NCI-H1694 treated with DMSO at 0.1 percent for 48 hours (cell line): ENCODE data around the gene ELN.
A peak's percentile ranks its signal among the peaks of the same experiment; 100 is the strongest.

Source experiments
- DNase-seq: peaks from one replicate; lab custom pipeline; 2025; lab: John Stamatoyannopoulos, UW

The ELN gene

GRCh38 chr7:74025146-74025545 is 2.8 kb upstream of the ELN start:
- DNase-seq: no peak

- DNase-seq: no peak
Observed at GRCh38 chr7:74025730-74026129, 2.2 kb upstream of the ELN start.

- DNase-seq: peak; percentile 67
Observed at GRCh38 chr7:74026406-74026902, 1.5 kb upstream of the ELN start.

GRCh38 chr7:74026903-74027682 is 880 bp upstream of the ELN start:
- peak; percentile 67 for DNase-seq

- DNase-seq: no peak
Observed at GRCh38 chr7:74028321-74028838, 407 bp downstream of the ELN start.

GRCh38 chr7:74029089-74029785 is 1.3 kb downstream of the ELN start:
- no peak for DNase-seq

- DNase-seq: no peak
Observed at GRCh38 chr7:74029991-74030415, 2.0 kb downstream of the ELN start.

- DNase-seq: no peak
Observed at GRCh38 chr7:74030861-74031260, 2.9 kb downstream of the ELN start.

GRCh38 chr7:74031403-74032190 is 3.6 kb downstream of the ELN start:
- DNase-seq: no peak

- no peak for DNase-seq
Observed at GRCh38 chr7:74032191-74032490, 4.2 kb downstream of the ELN start.

GRCh38 chr7:74032624-74033371 is 4.8 kb downstream of the ELN start:
- no peak for DNase-seq

GRCh38 chr7:74033372-74034311 is 5.7 kb downstream of the ELN start:
- no peak for DNase-seq

GRCh38 chr7:74037609-74038008 is 9.6 kb downstream of the ELN start:
- DNase-seq: no peak

- no peak for DNase-seq
Observed at GRCh38 chr7:74038194-74038961, 10.4 kb downstream of the ELN start.

- peak; percentile 53 for DNase-seq
Observed at GRCh38 chr7:74039337-74039736, 11.4 kb downstream of the ELN start.

GRCh38 chr7:74040101-74040790 is 12.3 kb downstream of the ELN start:
- no peak for DNase-seq

- DNase-seq: no peak
Observed at GRCh38 chr7:74040791-74041520, 13.0 kb downstream of the ELN start.

GRCh38 chr7:74042746-74043522 is 15.0 kb downstream of the ELN start:
- DNase-seq: no peak
